Measurements from ENCODE around the gene MTAP.

The MTAP gene

GRCh38 chr9:21813575-21814473 is 11.4 kb downstream of the MTAP start:
- no peak for TF ChIP-seq ZNF274 (IDR thresholded peaks at IDR 0.05; ENCODE audit: low read depth, low read length)
- H3K4me3 ChIP-seq (ENCODE audit: low read length): no peak overlapping the region

GRCh38 chr9:21815643-21816042 is 13.2 kb downstream of the MTAP start:
- TF ChIP-seq ZNF274 (IDR thresholded peaks at IDR 0.05; ENCODE audit: low read depth, low read length): no peak
- H3K4me3 ChIP-seq (ENCODE audit: low read length): no peak overlapping the region

- H3K4me3 ChIP-seq (ENCODE audit: low read length): no peak overlapping the region
- no peak for TF ChIP-seq ZNF274 (IDR thresholded peaks at IDR 0.05; ENCODE audit: low read depth, low read length)
Observed at GRCh38 chr9:21817176-21817575, 14.7 kb downstream of the MTAP start.

DNA sequence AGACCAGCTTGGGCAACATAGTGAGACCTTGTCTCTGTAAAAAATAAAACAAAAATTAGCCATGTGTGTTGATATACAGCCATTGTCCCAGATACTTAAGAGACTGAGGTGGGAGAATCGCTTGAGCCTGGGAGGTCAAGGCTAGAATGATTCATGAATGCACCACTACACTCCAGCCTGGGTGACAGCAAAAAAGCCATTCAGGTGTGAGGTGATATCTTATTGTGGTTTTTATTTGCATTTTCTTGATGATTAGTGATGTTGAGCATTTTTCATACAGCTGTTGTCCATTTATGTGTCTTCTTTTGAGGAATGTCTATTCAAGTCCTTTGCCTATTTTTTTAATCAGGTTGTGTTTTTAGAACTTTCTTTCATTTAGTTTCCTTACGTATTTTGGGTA is 23.2 kb downstream of the MTAP start:
- H3K4me3 ChIP-seq (ENCODE audit: low read length): no peak overlapping the region
- TF ChIP-seq ZNF274 (IDR thresholded peaks at IDR 0.05; ENCODE audit: low read depth, low read length): no peak

- TF ChIP-seq ZNF274 (IDR thresholded peaks at IDR 0.05; ENCODE audit: low read depth, low read length): no peak
- H3K4me3 ChIP-seq (ENCODE audit: low read length): no peak overlapping the region
Observed at GRCh38 chr9:21828853-21829410, 26.5 kb downstream of the MTAP start.

DNA sequence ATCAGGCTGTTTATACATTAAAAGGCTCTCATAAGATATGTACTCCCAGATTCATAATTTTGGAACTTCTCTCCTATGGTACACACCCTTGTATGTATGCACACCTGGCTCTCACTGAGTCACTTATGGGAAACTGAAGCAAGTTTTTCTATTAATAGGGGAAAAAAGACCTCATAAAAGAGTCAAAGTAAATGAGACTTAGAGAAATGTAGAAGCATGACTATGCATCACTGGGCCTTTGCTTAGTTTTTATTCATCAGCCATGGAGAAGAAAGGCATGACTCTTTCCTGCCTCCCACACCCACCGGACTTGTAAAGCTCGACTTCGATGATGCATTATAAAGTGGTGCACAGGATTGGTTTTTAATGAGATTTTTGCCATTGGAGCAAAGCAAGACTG is 28.2 kb downstream of the MTAP start:
- TF ChIP-seq ZNF274 (IDR thresholded peaks at IDR 0.05; ENCODE audit: low read depth, low read length): no peak
- H3K4me3 ChIP-seq (ENCODE audit: low read length): no peak overlapping the region

- H3K4me3 ChIP-seq (ENCODE audit: low read length): no peak overlapping the region
- no peak for TF ChIP-seq ZNF274 (IDR thresholded peaks at IDR 0.05; ENCODE audit: low read depth, low read length)
Observed at GRCh38 chr9:21831841-21832509, 29.5 kb downstream of the MTAP start.

GRCh38 chr9:21833090-21833801 is 30.8 kb downstream of the MTAP start:
- no peak for TF ChIP-seq ZNF274 (IDR thresholded peaks at IDR 0.05; ENCODE audit: low read depth, low read length)
- peak overlapping the region; percentile 31; the same call in 1 of the 2 replicates for H3K4me3 ChIP-seq (ENCODE audit: low read length)

GRCh38 chr9:21835121-21835520 is 32.7 kb downstream of the MTAP start:
- no peak overlapping the region for H3K4me3 ChIP-seq (ENCODE audit: low read length)
- TF ChIP-seq ZNF274 (IDR thresholded peaks at IDR 0.05; ENCODE audit: low read depth, low read length): no peak

DNA sequence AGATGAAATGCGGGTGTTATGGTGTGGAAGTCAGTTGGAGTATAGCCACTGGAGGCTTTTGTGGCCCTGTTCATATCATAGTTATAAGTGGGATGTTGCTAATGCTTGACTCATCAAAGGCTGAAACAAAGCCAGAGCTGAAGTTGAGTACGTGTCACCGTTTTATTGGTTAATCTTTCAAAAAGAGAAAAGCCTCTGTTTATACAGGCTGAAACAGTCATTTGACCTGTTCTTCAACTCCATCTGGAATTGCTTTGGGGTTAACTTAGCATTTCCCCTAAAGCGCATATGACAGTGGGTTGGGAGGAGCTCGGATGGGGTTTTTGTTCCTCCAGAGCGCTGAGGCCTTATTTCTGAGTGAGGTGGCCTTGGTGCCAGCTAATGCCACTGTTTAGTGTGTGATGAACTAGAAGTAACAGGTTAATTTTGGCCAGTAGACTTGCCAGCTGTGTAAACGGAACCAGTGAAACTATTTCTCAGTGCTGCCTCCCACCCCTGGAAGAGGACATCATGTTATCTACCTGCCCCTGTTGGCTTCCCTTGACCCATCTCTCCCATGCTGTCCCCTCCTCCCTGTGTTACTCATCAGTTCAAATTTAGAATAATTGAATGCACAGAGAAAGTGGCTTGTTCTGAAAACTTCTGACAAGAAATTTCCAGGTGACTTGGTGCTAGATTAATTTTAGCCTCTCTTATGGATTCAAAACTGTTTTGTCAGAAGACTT is 34.2 kb downstream of the MTAP start:
- no peak overlapping the region for H3K4me3 ChIP-seq (ENCODE audit: low read length)
- no peak for TF ChIP-seq ZNF274 (IDR thresholded peaks at IDR 0.05; ENCODE audit: low read depth, low read length)

DNA sequence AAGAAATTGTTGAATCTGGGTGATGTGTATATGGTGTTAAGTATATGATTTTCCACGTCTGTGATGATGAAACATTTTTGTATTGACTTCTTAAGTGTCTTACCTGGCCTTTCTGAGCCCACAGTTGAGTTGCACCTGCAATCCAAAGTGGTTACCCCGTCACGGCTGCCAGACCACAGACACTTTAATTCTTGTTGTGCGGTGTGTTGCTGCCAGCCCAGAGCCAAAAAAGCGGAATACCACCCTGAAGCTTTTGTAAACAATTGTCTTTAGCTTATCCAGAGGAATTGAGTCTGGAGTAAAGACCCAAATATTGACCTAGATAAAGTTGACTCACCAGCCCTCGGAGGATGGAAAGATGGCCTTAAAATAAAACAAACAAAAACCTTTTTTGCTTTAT is 35.1 kb downstream of the MTAP start:
- H3K4me3 ChIP-seq (ENCODE audit: low read length): no peak overlapping the region
- TF ChIP-seq ZNF274 (IDR thresholded peaks at IDR 0.05; ENCODE audit: low read depth, low read length): no peak

DNA sequence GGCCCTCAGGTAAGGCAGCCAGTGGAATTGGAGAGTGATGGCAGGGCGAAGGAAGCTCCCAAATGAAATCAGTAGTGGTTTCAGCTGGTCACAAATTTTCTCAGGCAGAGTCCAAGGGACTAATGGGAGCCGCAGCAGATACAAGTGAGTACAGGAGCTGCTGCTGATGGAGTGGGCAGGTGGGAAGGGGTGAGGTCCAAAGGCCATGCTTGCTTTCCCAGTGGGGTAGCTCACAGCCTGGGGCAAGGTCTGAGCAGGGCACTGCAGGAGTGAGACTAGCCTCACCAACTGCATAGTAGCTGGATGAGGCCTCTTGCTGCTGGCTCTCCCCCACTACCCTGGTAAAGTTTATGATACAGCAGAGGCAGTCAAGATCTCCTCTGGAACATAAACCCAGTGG is 38.2 kb downstream of the MTAP start:
- no peak for TF ChIP-seq ZNF274 (IDR thresholded peaks at IDR 0.05; ENCODE audit: low read depth, low read length)
- no peak overlapping the region for H3K4me3 ChIP-seq (ENCODE audit: low read length)

GRCh38 chr9:21841133-21841532 is 38.7 kb downstream of the MTAP start:
- TF ChIP-seq ZNF274 (IDR thresholded peaks at IDR 0.05; ENCODE audit: low read depth, low read length): no peak
- H3K4me3 ChIP-seq (ENCODE audit: low read length): no peak overlapping the region

DNA sequence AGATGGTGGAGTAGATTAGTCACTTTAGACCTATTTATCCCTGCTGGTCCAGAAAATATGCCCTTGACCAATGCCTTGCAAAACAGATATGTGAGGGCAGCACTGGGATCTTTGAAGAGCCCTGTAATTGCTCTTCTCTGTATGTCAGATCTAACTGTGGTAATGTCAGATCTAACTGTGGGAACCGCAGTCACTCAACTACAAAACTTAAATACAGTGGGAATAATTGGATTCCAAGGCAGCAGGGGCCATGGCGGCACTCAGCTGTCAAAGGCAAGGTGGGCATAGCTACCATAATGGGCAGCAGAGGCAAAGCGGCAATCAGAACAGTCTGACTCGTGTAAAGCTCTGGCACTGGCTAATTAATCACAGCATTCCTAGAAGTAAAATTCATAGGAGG is 46.2 kb downstream of the MTAP start:
- no peak overlapping the region for H3K4me3 ChIP-seq (ENCODE audit: low read length)
- no peak for TF ChIP-seq ZNF274 (IDR thresholded peaks at IDR 0.05; ENCODE audit: low read depth, low read length)

Data from GM08714 (cell line).